ENCODE data around the gene SLC22A17. TPM values are rescaled to one million over a fixed set of nuclear protein-coding genes. Genes with fewer than 3 reads are reported as not detected.

Gene SLC22A17
- total RNA-seq, 1 experiment from 2014 or later, result 5.9 TPM

- no TSS peak for BruUV-seq (replicated peaks)
- Histone ChIP-seq H2AFZ (ENCODE audit: low read depth, low read length, poor library complexity, severe bottlenecking) (no peak overlapping the region), H3K9me3 (ENCODE audit: control insufficient read depth in 1 of 2, insufficient read depth in 1 of 2, low read depth in 1 of 2, low read length in 2 of 2) (peaks cover 10% of the 10 kb centered on the region in 2 experiments; a peak in 1 of 4 replicates), H3K9ac (ENCODE audit: low read length) (no peak overlapping the region), H3K27ac (ENCODE audit: low read depth, low read length) (no peak overlapping the region), H4K20me1 (ENCODE audit: insufficient read depth) (no peaks in the 10 kb centered on the region), H3K4me2 (ENCODE audit: low read length) (no peak overlapping the region), H3K4me3 (replicated peaks in 1 of 2; ENCODE audit: low read depth in 1 of 2, low read length in 2 of 2) (no peak overlapping the region), H3K36me3 (ENCODE audit: control insufficient read depth in 1 of 2, insufficient read depth in 2 of 2, low read length in 2 of 2) (no peaks in the 10 kb centered on the region), H3K4me1 (ENCODE audit: control insufficient read depth in 1 of 2, insufficient read depth in 2 of 2, low read length in 2 of 2) (no peaks in the 10 kb centered on the region), H3K27me3 (ENCODE audit: insufficient read depth, low read length) (no peaks in the 10 kb centered on the region), H3K9me2 (ENCODE audit: insufficient read depth) (no peaks in the 10 kb centered on the region), H3K79me2 (ENCODE audit: insufficient read depth, low read length) (no peaks in the 10 kb centered on the region)
- ChIA-PET CTCF (no interaction called here), POLR2A (no interaction called here), RAD21 (ENCODE audit: low non-redundant PET in 1 of 2, low total read pairs in 2 of 2, uncharacterized antibody in 2 of 2, unreplicated experiment in 2 of 2) (no interaction called here)
- DNase-seq (ENCODE audit: low read depth, low spot score) (no peak), ATAC-seq (no peak)
- no peak for TF ChIP-seq CTCF (IDR thresholded peaks at IDR 0.05 in 2 of 3, conservative IDR thresholded peaks at IDR 0.05 in 1 of 3; ENCODE audit: borderline replicate concordance in 1 of 3, insufficient read depth in 1 of 3, low read depth in 2 of 3, low read length in 2 of 3)
- TF ChIP-seq JUND (IDR thresholded peaks at IDR 0.05), result no peak
- TF ChIP-seq EGR1 (IDR thresholded peaks at IDR 0.05; ENCODE audit: low read depth), result no peak
- TF ChIP-seq TCF7L2 (IDR thresholded peaks at IDR 0.05; ENCODE audit: borderline replicate concordance, extremely low read depth, insufficient read depth, insufficient read length), result no peak
- TF ChIP-seq SRF (IDR thresholded peaks at IDR 0.05; ENCODE audit: low read depth), result no peak
- no peak for TF ChIP-seq MAX (IDR thresholded peaks at IDR 0.05)
- no peak for TF ChIP-seq EZH2 (IDR thresholded peaks at IDR 0.05)
- TF ChIP-seq FOSL1 (IDR thresholded peaks at IDR 0.05; ENCODE audit: low read depth), result no peak
- TF ChIP-seq, protein P1, sequence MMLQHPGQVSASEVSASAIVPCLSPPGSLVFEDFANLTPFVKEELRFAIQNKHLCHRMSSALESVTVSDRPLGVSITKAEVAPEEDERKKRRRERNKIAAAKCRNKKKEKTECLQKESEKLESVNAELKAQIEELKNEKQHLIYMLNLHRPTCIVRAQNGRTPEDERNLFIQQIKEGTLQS (IDR thresholded peaks at IDR 0.05), result no peak
- no peak for TF ChIP-seq ZNF274 (IDR thresholded peaks at IDR 0.05; ENCODE audit: low read depth, low read length)
- no peak for TF ChIP-seq ZFX (IDR thresholded peaks at IDR 0.05)
- TF ChIP-seq ZBTB33 (IDR thresholded peaks at IDR 0.05; ENCODE audit: extremely low read depth, insufficient replicate concordance, low read length), result no peak
- TF ChIP-seq, protein P2, sequence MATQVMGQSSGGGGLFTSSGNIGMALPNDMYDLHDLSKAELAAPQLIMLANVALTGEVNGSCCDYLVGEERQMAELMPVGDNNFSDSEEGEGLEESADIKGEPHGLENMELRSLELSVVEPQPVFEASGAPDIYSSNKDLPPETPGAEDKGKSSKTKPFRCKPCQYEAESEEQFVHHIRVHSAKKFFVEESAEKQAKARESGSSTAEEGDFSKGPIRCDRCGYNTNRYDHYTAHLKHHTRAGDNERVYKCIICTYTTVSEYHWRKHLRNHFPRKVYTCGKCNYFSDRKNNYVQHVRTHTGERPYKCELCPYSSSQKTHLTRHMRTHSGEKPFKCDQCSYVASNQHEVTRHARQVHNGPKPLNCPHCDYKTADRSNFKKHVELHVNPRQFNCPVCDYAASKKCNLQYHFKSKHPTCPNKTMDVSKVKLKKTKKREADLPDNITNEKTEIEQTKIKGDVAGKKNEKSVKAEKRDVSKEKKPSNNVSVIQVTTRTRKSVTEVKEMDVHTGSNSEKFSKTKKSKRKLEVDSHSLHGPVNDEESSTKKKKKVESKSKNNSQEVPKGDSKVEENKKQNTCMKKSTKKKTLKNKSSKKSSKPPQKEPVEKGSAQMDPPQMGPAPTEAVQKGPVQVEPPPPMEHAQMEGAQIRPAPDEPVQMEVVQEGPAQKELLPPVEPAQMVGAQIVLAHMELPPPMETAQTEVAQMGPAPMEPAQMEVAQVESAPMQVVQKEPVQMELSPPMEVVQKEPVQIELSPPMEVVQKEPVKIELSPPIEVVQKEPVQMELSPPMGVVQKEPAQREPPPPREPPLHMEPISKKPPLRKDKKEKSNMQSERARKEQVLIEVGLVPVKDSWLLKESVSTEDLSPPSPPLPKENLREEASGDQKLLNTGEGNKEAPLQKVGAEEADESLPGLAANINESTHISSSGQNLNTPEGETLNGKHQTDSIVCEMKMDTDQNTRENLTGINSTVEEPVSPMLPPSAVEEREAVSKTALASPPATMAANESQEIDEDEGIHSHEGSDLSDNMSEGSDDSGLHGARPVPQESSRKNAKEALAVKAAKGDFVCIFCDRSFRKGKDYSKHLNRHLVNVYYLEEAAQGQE (IDR thresholded peaks at IDR 0.05; ENCODE audit: low read depth), result no peak
- TF ChIP-seq ELF1 (IDR thresholded peaks at IDR 0.05; ENCODE audit: borderline replicate concordance, low read depth), result no peak
- TF ChIP-seq CEBPB (IDR thresholded peaks at IDR 0.05; ENCODE audit: low read depth), result no peak
- no peak for TF ChIP-seq RAD21 (IDR thresholded peaks at IDR 0.05; ENCODE audit: low read depth)
- TF ChIP-seq EZH2phosphoT487 (IDR thresholded peaks at IDR 0.05; ENCODE audit: borderline replicate concordance), result no peak
- TF ChIP-seq YY1 (IDR thresholded peaks at IDR 0.05; ENCODE audit: extremely low read depth, insufficient replicate concordance, low read depth, low read length), result no peak
- intact Hi-C loops (cut with micrococcal nuclease), result no loop called here
Measured at GRCh38 chr14:23335623-23336022, 17.1 kb downstream of the SLC22A17 start.
